NK-92 treated with Interleukin-12 subunit alpha and Interleukin-12 subunit beta, amount 100 ng/mL, for 24 hours (cell line): ENCODE measurements around the gene ZNF80.

ENCODE experiments used
- DNase-seq: peaks from one replicate; lab custom pipeline; 2025; lab: John Stamatoyannopoulos, UW

Gene ZNF80

DNA sequence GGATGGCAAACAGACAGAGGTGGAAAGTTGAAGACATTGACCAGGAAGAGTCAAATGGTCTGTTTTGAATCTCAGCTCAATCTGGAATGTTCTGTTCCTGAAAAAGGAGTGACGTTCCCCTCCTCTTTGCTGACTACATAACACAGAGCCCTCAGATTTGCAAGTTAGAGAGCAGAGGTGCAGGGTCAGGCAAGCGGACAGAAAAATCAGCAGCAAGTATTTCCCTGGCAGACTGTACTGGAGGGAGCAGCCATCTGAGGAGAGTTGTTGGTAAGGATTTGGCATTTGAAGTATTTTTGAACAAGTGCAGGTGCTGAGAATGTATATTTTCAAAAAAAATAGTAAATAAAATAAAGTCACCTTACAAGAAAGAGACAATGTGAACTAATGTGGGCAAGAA is 17.6 kb downstream of the ZNF80 start:
- no peak for DNase-seq

DNA sequence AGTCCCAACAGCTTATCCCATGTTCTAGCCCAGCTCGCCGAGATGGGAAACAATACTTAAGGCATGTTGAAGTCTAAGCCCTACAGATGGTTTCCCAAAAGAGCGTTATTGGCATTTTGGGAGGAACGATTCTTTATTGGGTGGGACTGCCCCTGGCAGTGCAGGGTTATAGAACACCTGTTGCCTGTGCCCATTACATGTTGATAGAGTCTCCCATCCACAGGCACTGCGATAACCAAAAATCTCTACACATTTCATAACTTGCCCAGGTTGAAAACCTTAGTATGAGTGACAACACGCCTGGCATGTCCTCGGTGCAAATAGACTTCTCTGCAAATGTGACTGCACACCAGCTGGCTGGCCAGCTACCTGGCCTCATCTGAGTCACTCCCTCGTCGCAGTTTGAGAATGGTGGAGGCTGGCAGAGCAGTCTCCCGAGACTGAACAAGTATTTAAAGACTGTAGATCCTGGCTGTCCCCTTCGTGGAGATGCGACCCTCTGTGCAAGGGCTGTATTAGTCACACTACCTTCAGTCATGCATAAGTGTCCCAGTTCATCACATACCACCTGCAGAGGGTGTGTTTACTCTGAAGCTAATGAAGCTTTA is 18.7 kb downstream of the ZNF80 start:
- DNase-seq = no peak

GRCh38 chr3:114218006-114218405 is 19.4 kb downstream of the ZNF80 start:
- no peak for DNase-seq

GRCh38 chr3:114217266-114217665 is 20.1 kb downstream of the ZNF80 start:
- DNase-seq = no peak

DNA sequence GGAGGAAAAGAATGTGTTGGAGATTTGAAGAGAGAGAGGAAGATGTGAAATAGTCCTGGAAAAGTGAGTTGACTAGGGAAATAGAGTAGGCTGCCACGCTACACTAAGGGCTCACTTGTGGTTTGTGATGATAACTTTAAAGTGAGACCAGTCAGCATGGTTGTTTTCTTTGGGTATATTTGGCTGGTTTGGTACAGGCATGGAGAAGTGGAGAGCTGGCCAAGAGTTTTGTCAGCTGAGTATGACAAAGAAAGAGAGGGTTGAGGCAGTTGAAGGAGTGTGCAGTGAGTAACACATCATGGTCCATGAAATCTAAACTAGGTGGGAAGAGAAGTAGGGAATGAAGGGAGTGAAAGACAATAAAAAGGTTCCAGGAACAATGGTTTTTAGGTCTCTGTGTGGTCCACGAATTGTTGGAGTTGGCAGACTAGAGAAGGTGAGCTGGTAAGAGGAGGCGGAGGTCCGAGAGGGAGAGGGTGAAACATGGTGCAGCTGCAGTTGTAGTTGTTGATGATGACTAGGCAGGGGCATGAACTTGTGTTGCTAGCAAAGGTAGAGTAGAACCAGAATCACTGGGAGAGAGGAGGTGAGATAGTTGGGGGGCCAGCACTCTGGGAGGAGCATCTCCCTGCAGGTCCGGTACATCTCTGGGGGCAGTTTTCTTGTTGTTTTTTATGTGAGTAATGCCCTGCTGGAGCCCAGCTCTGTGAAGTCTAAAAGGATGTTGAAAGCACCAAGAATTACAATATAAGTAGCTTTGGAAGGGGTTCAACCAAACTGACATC is 21.0 kb downstream of the ZNF80 start:
- DNase-seq = no peak

DNA sequence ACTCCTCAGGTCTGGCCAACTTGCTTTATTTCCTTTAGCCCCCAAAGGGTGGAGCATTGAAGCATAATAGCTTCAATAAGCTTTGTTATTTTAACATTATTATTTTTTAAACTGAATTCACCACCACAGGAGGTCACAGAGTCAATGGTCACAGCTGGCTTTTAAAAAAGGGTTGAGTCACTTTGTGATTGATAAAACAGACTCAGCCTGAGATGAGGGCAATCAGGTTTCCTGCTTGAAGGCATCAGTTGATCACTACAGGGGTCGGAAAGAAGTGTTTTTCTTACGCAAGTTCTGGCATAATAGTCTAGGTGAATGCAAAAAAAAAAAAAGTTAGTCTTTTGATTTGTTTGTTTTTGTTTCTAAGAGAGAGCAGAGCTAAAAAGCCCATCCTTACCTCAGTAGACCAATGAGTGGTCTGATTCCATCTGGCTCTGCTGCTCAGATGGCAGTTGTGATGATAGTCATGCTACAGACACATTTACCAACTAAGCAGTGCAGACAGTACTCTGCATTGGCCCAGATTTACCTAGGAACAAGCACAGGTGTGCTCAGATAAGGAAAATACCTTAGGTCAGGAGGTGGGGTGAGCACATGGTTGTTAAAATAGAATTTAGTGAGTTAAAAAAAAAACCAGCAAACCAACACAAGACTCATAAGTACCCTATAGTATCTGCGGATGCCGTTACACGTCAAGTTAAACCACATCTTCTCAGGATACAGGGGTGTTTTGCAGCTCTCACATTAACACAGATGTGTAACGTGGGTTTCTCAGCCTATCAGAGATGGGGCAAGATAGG is 22.6 kb downstream of the ZNF80 start:
- DNase-seq = peak; percentile 52

DNA sequence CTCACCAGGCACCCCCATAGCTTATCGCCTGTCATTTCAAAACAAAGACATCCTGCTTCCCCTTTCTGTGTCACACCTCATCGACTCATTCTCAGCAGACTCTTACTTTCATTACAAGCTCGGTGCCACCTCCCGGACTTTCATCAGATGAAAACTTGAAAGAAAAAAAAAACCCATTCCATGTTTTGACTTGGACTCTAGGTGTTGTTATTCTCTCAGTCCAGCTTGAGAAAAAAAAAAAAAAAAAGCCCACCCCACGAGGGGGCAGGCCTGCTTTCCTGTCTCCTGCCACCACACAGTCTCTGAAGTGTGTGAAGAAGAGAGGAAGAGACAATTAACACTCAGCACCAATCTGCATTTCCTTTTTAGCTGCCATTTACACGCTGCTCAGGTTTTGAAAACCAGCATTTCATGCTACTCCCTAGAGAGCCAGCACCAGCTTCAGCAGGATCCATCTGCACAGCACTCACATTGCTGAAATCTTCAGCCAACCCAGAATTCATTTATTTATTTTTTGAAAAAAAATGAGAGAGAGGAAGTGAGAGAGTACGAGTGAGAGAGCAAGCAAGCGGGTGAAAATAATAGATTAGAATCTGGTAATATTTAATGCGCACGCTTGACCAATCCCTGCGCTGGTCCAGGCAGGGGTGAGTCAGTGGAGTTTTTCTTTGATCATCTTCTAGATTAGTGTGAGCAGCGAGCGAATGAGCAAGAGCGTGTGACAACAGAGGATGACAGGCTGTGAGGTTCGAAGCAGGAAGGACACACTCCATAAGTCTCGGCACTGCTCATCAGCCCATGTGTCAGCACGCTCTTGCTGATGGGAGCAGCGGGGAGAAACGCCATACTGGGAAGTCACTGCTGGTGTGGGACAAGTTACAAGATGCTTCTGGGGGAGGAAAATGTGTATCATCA is 23.5 kb downstream of the ZNF80 start:
- peak; percentile 82 for DNase-seq

DNA sequence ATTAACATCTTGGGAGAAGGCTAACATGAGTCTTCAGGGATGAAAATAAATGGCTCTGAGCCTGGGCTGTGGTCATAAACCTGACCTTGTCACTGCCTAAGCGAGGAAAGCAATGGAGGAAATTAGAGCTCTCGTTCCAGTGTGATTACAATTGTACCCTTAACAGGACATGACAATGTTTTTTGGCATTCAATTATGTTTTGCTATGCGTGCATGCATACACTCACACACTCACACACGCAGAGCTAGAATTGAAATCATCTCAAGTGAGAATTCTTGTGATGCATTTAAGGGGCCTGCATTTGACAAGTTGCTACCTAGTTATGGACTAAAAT is 24.1 kb downstream of the ZNF80 start:
- DNase-seq = no peak

DNA sequence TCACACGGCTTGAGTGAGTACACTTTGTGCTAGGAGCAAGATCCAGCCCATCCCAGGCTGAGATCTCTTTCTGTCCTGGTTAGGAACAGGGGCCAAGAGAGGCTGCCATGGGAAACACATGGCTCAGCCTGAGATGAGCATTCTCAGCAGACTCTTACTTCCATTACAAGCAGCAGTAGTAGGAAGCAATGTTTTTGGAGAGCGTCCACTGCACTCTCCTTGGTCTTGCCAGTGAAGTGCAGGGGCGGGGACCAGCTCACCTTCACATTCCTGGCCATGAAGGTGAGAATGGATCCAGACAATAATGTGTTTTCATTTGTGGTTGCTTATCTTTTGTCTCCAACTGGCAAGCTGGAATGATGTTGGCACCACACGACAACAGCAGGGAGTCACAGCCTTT is 24.7 kb downstream of the ZNF80 start:
- DNase-seq = no peak

GRCh38 chr3:114207768-114208167 is 29.6 kb downstream of the ZNF80 start:
- no peak for DNase-seq

GRCh38 chr3:114206342-114206741 is 31.0 kb downstream of the ZNF80 start:
- DNase-seq = no peak

DNA sequence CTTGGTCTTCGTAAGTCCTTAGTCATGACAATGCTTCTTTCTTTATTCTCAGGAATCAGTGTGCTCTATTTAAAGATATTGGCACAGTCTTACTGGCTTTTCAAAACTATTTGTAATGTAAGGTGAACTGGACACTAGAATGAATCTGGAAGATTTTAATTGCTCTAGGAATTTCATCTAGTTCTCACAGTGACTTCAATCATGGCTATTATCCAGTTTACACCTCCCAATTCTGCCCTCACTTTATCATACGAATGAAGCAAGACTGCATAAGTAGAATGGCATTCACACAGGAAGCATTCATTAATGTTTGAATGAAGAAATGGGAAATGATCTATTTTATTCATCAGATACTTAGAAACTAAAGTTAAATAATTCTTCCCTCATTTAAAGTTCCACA is 31.8 kb downstream of the ZNF80 start:
- DNase-seq = no peak

GRCh38 chr3:114194750-114195149 is 42.6 kb downstream of the ZNF80 start:
- no peak for DNase-seq

GRCh38 chr3:114192136-114192535 is 45.2 kb downstream of the ZNF80 start:
- DNase-seq = no peak

GRCh38 chr3:114186501-114186900 is 50.9 kb downstream of the ZNF80 start:
- DNase-seq = no peak
